NCI-H69 (cell line): ENCODE measurements around the gene EN1.

Experiments
- DNase-seq: peaks from one replicate; lab custom pipeline; 2025; lab: John Stamatoyannopoulos, UW

Gene EN1

GRCh38 chr2:118822572-118822971, 24.9 kb downstream of the EN1 start:
- no peak for DNase-seq

- DNase-seq = no peak
Measured at GRCh38 chr2:118822015-118822414, 25.4 kb downstream of the EN1 start.

- DNase-seq = peak; percentile 1
Measured at GRCh38 chr2:118817469-118817868, 30.0 kb downstream of the EN1 start.

- DNase-seq = no peak
Measured at GRCh38 chr2:118816669-118817068, 30.8 kb downstream of the EN1 start.

GRCh38 chr2:118815731-118816130, 31.7 kb downstream of the EN1 start:
- DNase-seq = no peak

- DNase-seq = no peak
Measured at GRCh38 chr2:118815314-118815713, 32.1 kb downstream of the EN1 start.

GRCh38 chr2:118814368-118814767, 33.1 kb downstream of the EN1 start:
- DNase-seq = no peak

- no peak for DNase-seq
Measured at GRCh38 chr2:118813601-118814339, 33.7 kb downstream of the EN1 start.

GRCh38 chr2:118813111-118813510, 34.3 kb downstream of the EN1 start:
- no peak for DNase-seq

GRCh38 chr2:118812552-118812951, 34.9 kb downstream of the EN1 start:
- peak; percentile 39 for DNase-seq

- no peak for DNase-seq
Measured at GRCh38 chr2:118811514-118812115, 35.8 kb downstream of the EN1 start.

GRCh38 chr2:118810766-118811165, 36.7 kb downstream of the EN1 start:
- peak; percentile 37 for DNase-seq

GRCh38 chr2:118808429-118808809, 39.0 kb downstream of the EN1 start:
- peak; percentile 70 for DNase-seq

GRCh38 chr2:118807668-118808428, 39.6 kb downstream of the EN1 start:
- peak; percentile 83 for DNase-seq

- DNase-seq = peak; percentile 65
Measured at GRCh38 chr2:118806797-118807667, 40.4 kb downstream of the EN1 start.

- peak; percentile 2 for DNase-seq
Measured at GRCh38 chr2:118805064-118805690, 42.3 kb downstream of the EN1 start.

GRCh38 chr2:118803012-118803411, 44.4 kb downstream of the EN1 start:
- peak; percentile 7 for DNase-seq

GRCh38 chr2:118801151-118801550, 46.3 kb downstream of the EN1 start:
- DNase-seq = no peak

- DNase-seq = no peak
Measured at GRCh38 chr2:118800736-118801135, 46.7 kb downstream of the EN1 start.

- no peak for DNase-seq
Measured at GRCh38 chr2:118794546-118794945, 52.9 kb downstream of the EN1 start.
